HS-5 (cell line): Measurements from ENCODE around the gene DMRT1.
A peak's percentile ranks its signal among the peaks of the same experiment; 100 is the strongest.

Experiments used
- DNase-seq: peaks from one replicate; pipeline ENCODE4 v3.0.0-alpha.2; 2012; ENCODE audit warnings: low read depth

Gene DMRT1

GRCh38 chr9:841371-842209 is at the start of gene DMRT1:
TSS of gene DMRT1 (plus strand) at chr9:841697. CDS start at chr9:841839, 142 bp downstream.
- DNase-seq: no peak

GRCh38 chr9:792331-793260 is 48.9 kb upstream of the DMRT1 start:
- no peak for DNase-seq

- no peak for DNase-seq
These were observed 47.1 kb upstream of the DMRT1 start for GRCh38 chr9:794386-794785.

- DNase-seq: no peak
These were observed 45.6 kb upstream of the DMRT1 start for GRCh38 chr9:795869-796268.

GRCh38 chr9:800591-801150 is 40.8 kb upstream of the DMRT1 start:
- no peak for DNase-seq

DNA sequence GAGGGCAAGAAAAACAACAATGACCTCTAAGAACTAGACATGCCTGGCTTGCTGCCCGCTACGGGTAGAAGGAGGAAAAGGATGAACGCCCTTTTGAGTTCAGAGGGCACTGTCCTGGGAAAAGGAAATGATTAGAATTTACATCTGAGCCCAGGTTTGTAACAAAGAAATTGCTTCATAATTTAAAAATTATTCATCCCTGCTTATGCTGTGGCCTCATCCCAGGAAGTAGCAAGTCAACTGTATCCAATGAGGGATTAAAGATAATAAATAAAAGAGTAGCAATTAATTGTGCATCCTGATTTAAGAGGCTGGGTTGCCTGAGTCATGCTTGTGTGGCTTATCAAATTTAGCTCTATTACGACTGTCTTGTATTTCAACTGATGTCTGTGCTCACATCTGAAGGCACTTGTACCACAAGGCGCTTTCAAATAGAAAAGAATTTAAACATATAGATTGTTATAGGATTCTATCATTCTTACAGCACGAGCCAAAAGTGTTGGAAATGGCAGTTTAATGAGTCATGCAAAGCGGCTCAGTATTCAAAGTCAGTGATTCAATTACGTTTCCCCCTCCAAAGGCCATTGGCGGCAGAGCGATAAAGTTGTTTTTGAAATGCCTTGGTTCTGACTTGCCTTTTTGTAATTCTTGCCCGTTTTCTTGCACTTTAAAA is 40.0 kb upstream of the DMRT1 start:
- DNase-seq: peak; percentile 68

GRCh38 chr9:804026-804425 is 37.5 kb upstream of the DMRT1 start:
- no peak for DNase-seq

GRCh38 chr9:805151-805550 is 36.3 kb upstream of the DMRT1 start:
- DNase-seq: no peak

DNA sequence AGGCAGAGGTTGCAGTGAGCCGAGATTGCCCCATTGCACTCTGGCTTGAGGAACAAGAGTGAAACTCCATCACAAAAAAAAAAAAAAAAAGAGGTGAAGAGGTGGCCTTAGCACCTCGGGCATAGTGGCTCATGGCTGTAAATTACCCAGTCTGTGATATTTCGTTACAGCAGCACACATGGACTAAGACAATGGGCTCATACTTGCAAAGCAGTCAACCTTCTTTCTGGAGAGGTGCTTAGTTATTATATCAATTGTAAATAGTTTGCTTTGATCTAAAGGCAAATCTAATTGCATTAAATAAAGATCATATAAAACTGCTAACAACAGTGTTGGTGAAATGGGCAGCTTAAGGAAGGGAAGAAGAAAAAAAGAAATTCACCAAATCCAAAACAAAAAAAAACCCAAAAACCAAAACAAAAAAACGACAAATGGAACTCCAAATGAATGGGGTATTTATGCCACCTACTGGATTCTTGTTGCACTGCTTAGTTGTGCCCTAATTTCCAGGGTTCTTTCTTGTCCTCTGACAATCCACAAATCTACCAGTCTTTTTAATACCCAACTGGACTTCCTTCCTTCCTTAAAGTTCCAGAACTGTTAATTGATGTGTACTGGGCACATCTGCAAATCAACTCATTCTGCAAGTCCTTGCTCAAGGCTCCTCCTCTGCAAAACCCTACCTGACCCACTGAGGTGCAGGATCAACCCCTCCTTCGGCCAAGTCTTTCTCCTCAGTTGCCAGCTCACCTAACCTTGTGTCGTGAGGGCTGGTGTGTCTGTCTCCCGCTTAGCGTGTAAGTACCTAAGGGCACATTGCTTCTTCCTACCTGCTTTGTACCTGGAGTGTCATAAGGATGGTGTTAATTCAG is 35.0 kb upstream of the DMRT1 start:
- DNase-seq: peak; percentile 28

- peak; percentile 16 for DNase-seq
These were observed 30.4 kb upstream of the DMRT1 start for GRCh38 chr9:811106-811531.

DNA sequence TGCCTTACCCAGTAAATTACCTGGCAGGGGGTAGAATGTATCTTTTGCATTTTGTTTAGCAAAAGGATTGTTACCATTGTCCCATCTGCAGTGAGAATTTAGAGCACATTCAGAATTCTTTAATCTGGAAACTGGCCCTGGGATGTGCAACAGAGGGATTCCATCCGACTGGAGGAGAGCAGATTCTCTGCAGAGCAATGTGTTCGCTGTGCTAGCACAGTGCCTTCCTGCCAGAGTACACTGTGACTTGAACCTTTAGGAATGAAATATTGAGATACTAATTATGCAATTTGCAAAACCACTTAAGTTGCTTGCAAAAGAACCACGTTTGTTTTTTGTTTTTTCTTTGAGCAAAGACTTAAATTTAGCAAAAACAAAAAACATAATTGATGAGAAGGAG is 22.5 kb upstream of the DMRT1 start:
- DNase-seq: no peak

DNA sequence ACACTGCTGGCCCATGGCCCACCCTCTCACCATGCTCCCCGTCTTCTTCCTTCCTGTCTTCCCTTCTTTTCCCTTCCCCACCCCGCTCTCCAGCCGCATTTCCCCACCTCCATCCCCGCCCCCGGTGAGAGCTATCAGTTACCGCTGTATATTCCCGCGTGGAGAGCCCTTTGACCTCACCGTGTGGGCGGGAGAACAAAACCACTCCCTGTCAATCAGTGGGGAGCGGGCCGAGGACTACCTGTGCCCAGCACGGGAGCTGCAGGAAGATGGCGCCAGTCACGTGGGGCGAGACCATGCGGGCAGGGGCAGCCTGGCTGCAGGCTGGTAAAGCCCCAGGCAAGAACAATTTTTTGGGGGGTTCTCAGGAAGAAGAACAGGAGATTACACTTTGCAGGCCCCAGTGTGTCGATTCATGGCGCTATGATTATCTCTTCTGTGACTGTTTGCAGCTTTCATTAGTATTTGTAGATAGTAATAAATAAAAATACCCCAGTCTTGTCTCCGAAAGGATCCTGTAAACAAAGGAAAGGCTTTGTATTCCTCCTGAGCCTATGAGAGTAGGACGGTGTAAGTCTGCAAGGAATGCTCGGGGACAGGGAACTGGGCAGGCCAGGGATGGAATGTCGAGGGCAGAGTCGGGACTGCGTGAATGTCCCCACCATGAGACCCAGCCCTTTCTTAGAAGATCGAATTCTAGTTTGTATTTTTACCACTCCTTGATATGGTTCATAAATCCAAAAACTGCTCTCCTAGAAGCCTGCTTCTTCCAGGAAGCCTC is 14.8 kb upstream of the DMRT1 start:
- DNase-seq: no peak

- no peak for DNase-seq
These were observed 1.2 kb upstream of the DMRT1 start for GRCh38 chr9:840343-840742.

DNA sequence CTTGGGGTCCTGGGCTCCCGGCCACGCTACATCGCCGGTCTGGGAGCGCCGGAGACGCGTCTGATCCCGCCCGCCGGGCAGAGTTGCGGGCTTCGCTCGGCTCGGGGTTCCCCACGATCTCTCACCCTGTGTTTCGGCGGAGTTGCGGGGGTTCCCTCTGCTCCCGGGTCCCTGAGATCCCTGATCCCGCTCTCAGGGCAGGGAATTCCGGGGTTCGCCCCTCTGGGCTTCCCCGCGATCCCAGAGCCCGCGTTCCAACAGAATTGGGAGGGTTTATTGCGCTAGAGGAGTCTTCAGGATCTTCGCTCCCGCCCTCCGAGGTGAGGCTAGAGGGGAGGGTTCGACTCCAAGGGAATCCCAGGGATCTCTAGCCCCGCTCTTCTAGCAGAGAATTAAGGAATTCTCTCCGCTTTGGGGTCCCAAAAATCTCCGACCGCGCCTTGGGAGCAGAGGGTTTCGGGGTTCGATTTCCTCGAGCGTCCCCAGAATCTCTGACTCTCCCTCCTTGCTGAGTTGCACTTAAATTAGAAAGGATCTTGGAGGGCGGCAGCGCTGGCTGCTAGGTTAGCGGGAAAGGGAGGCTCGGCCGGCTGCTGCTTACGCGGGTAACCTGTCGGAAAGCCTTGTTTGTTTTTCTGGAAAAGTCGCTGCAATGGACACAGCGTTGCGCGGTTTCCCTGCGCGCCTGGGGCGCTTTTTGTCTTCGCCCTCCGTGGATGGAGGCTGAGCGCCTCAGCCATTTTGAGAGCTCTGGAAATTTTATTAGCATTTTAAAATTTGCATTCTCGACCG is 1.3 kb downstream of the DMRT1 start:
- DNase-seq: no peak

DNA sequence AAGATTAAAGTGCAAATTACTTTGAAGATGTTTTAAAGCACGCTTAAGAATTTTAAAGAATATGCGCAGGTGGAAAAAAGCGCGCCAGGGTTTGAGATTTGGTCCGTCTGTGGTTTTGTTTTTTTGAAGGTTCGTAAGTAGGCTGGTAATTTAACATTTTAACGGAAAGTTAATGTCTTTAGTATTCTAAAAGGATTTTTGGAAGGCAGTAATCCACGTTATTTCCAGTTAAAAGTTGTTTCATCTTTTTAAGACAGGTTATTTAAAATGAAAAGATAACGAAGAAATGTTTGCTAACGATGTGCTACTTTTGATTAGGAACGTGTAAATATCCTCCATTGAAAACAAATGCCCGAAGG is 1.9 kb downstream of the DMRT1 start:
- no peak for DNase-seq

GRCh38 chr9:846852-847251 is 5.4 kb downstream of the DMRT1 start:
- no peak for DNase-seq

DNA sequence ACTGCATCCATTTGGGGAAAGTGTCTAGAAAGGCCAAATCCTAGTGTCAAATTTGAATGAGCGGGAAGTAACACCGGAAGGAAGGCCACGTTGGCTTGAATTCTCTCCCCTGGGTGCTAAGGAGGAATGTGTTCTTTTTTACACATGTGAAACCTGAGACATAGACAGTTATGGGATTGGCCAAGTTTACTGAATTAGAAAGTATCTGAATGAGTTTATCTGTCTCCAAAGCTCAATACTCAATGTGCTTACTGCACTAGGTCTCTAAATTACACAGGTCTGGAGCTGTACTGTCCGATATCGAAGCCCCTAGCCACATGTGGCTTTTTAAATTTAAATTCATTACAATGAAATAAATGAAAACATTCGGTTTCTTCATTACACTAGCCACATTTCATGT is 6.0 kb downstream of the DMRT1 start:
- DNase-seq: no peak

GRCh38 chr9:849431-849830 is 7.9 kb downstream of the DMRT1 start:
- no peak for DNase-seq

GRCh38 chr9:852539-852938 is 11.0 kb downstream of the DMRT1 start:
- no peak for DNase-seq

GRCh38 chr9:859251-859650 is 17.8 kb downstream of the DMRT1 start:
- no peak for DNase-seq
